ENCODE measurements around the gene DHX9. TPM values are rescaled to one million over a fixed set of nuclear protein-coding genes. Genes with fewer than 3 reads are reported as not detected.

Gene DHX9
- total RNA-seq, 1 donor from 2014 or later, result 65.2 TPM

Other genes with a start within 250 kb of the DHX9 start
- 1.1 TPM for gene RGS16, start 235.0 kb upstream of the DHX9 start, total RNA-seq
- gene RGS8, start 154.8 kb upstream of the DHX9 start, total RNA-seq, result not detected
- gene NPL, start 49.6 kb upstream of the DHX9 start, total RNA-seq, result 3.9 TPM
- gene SHCBP1L, start 113.8 kb downstream of the DHX9 start, total RNA-seq, result not detected
- 98.7 TPM for gene LAMC1, start 184.1 kb downstream of the DHX9 start, total RNA-seq

All from left ventricle myocardium superior (tissue), 1 donor.